22Rv1 (cell line): ENCODE measurements around the gene C1QTNF9.
"Not testable (repeated sequence)": the region's sequence is repeated elsewhere in the genome, so short reads cannot be mapped to it uniquely, and the experiment has no call there.

Source experiments
- H3K27ac ChIP-seq: fragments of 450-650 bp; 2 replicates; pipeline ENCODE4 v1.5.1; 2017
- CTCF ChIP-seq: fragments of 450-650 bp; IDR thresholded peaks from 2 replicates; pipeline ENCODE4 v1.5.1; 2017; ENCODE audit warnings: mild to moderate bottlenecking
- ZFX ChIP-seq: fragments of 450-650 bp; IDR thresholded peaks from 2 replicates; pipeline ENCODE4 v1.6.1; 2017; ENCODE audit warnings: antibody characterized with exemption, borderline replicate concordance

Gene C1QTNF9

GRCh38 chr13:24309300-24309699 is at the start of gene C1QTNF9:
Gene C1QTNF9, plus strand, starts transcription at chr13:24309580. Its CDS starts 6,424 bp downstream, at chr13:24316004.
- not testable (repeated sequence) for H3K27ac ChIP-seq

- no peak overlapping the region for H3K27ac ChIP-seq
- no peak for TF ChIP-seq CTCF
- no peak for TF ChIP-seq ZFX
Measured at GRCh38 chr13:24261566-24261965, 47.8 kb upstream of the C1QTNF9 start.

- TF ChIP-seq ZFX = no peak
- no peak overlapping the region for H3K27ac ChIP-seq
Measured at GRCh38 chr13:24263632-24264031, 45.7 kb upstream of the C1QTNF9 start.

- no peak for TF ChIP-seq CTCF
- TF ChIP-seq ZFX = no peak
- no peak overlapping the region for H3K27ac ChIP-seq
Measured at GRCh38 chr13:24264976-24265375, 44.4 kb upstream of the C1QTNF9 start.

- TF ChIP-seq CTCF (no peak), ZFX (no peak)
- no peak overlapping the region for H3K27ac ChIP-seq
Measured at GRCh38 chr13:24265453-24265852, 43.9 kb upstream of the C1QTNF9 start.

GRCh38 chr13:24267274-24267673 is 42.1 kb upstream of the C1QTNF9 start:
- H3K27ac ChIP-seq = no peak overlapping the region
- no peak for TF ChIP-seq CTCF
- TF ChIP-seq ZFX = no peak

GRCh38 chr13:24267801-24268200 is 41.6 kb upstream of the C1QTNF9 start:
- H3K27ac ChIP-seq = no peak overlapping the region

GRCh38 chr13:24269821-24270220 is 39.6 kb upstream of the C1QTNF9 start:
- no peak overlapping the region for H3K27ac ChIP-seq
- no peak for TF ChIP-seq CTCF
- TF ChIP-seq ZFX = no peak

More at GRCh38 chr13:24267801-24268200, 41.6 kb upstream of the C1QTNF9 start:
- TF ChIP-seq CTCF (no peak), ZFX (no peak)
